Measurements from ENCODE around the gene CACNG4. TPM values are rescaled to one million over a fixed set of nuclear protein-coding genes. Genes with fewer than 3 reads are reported as not detected.

CACNG4 gene
- total RNA-seq, 2 donors from 2014 or later, result not detected

DNA sequence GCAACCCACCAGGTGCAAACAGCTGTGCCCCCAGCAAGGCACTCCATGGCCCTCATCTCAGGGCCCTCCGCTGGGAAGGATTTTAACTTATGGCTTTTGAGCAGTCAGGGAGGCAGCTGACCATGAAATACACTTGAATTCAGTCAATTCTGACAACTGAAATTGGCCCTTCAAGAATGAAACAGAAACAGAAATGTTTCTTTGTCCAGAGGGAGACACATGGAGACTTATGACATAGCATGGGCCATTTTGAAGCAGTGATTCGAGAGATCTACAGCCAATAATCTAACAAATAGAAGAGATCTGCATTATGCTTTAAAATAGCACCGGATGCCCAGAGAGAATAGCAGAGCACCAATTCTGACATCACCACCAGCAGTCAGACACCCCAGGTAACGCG, 87.3 kb downstream of the CACNG4 start:
- no peaks in the 10 kb centered on the region for H3K27me3 Mint-ChIP-seq
- peaks cover 10% of the 10 kb centered on the region for H3K9me3 ChIP-seq (ENCODE audit: control insufficient read depth, low read length, poor library complexity, severe bottlenecking)
- DNase-seq (no peak), ATAC-seq (no peak)
- no peaks in the 10 kb centered on the region for H3K36me3 Mint-ChIP-seq (ENCODE audit: low read depth)
- H3K27ac Mint-ChIP-seq, result no peak overlapping the region
- H3K4me1 Mint-ChIP-seq, result peaks cover 4% of the 10 kb centered on the region
- no peak overlapping the region for H3K4me3 Mint-ChIP-seq

DNA sequence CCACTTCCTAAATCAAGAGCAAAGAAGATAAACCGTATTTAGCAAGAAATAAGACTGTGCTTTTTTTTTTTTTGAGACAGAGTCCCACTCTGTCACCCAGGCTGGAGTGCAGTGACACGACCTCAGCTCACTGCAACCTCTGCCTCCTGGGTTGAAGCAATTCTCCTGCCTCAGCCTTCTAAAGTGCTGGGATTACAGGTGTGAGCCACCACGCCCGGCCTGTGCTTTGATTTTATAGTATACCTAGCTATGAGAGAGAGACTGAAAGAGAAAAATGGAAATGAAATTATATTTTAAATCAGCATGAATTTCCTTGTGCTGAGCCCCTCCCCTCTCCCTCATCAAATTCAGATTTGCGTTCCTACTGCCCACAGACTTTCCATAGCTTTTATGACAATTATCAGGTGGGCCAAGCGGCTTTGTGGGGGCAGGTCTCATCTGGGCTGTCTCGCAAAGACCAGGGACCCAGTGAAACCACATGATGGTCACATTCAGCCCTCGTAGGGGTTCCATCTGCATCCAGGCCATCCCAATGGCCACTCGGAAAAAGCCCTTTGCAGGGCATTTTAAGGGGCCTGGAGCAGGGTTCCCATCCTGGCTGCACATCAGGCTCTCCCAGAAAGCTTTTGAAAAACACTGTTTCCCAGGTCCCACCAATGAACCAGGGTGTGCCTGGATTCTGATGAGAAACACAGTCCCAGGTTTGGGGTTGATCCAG, 88.4 kb downstream of the CACNG4 start:
- no peak for DNase-seq
- no peak for ATAC-seq
- H3K27ac Mint-ChIP-seq, result no peak overlapping the region
- H3K4me3 Mint-ChIP-seq, result no peak overlapping the region
- H3K27me3 Mint-ChIP-seq, result no peaks in the 10 kb centered on the region
- peaks cover 10% of the 10 kb centered on the region for H3K9me3 ChIP-seq (ENCODE audit: control insufficient read depth, low read length, poor library complexity, severe bottlenecking)
- H3K36me3 Mint-ChIP-seq (ENCODE audit: low read depth), result no peaks in the 10 kb centered on the region
- H3K4me1 Mint-ChIP-seq, result peaks cover 4% of the 10 kb centered on the region

DNA sequence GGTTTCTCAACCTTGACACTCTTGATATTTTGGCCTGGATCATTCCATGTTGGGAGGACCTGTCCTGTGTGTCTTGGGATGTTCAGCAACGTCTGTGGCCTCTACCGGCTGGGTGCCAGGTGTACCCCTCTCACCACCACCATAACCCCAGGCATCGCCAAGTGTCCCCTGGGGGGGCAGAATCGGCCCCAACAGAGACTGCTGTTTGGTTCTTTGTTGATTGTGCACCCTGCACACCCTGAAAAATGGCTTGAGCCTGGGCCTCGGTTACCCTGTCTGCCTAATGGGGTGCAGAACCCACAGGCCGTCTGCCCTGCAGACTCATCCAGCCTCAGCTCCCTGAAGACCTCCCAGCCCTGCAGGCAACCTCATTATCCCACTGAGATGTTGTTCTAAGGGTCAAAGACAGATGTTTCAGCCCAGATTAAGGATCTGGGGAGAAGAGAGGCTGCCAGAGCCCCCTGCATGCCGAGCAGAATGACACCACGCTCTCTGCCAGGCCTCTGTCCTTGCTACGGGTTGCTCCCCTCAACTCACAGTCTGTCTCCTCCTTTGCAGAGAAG, 89.0 kb downstream of the CACNG4 start:
- Mint-ChIP-seq H3K27ac (no peak overlapping the region), H3K4me3 (no peak overlapping the region), H3K36me3 (ENCODE audit: low read depth) (no peaks in the 10 kb centered on the region), H3K27me3 (no peaks in the 10 kb centered on the region), H3K4me1 (peaks cover 4% of the 10 kb centered on the region)
- DNase-seq (no peak), ATAC-seq (no peak)
- H3K9me3 ChIP-seq (ENCODE audit: control insufficient read depth, low read length, poor library complexity, severe bottlenecking), result peaks cover 10% of the 10 kb centered on the region

DNA sequence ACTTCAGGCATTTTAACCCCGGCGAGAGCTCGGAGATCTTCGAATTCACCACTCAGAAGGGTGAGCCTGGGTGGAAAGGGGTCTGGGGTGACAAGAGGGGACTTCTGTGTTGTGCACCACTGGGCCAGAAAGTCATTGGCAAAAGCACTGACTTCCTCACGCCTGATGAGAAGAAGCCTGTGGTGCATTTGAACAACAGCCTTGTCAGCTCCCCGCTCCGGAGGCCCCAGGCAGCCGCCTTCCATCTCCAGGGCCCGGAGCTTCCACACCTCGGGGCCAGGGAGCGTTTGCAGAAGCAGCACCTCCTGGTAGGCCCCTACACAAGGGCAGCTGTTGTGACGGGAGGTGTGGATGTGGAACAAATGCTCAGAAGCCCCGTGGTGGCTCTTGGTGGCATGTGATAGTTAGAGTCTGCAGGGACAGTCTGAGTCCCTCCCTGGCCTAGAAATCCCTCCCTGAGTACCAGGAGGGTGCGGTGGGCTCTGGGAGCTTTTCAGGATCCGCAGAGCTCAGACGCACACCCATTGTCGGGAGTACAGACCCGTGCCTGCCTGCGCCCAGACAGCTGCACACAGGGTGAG, 89.6 kb downstream of the CACNG4 start:
- DNase-seq (no peak), ATAC-seq (no peak)
- peaks cover 6% of the 10 kb centered on the region for H3K9me3 ChIP-seq (ENCODE audit: control insufficient read depth, low read length, poor library complexity, severe bottlenecking)
- no peaks in the 10 kb centered on the region for H3K27me3 Mint-ChIP-seq
- H3K4me1 Mint-ChIP-seq, result peaks cover 4% of the 10 kb centered on the region
- H3K4me3 Mint-ChIP-seq, result no peak overlapping the region
- H3K27ac Mint-ChIP-seq, result no peak overlapping the region
- no peaks in the 10 kb centered on the region for H3K36me3 Mint-ChIP-seq (ENCODE audit: low read depth)

DNA sequence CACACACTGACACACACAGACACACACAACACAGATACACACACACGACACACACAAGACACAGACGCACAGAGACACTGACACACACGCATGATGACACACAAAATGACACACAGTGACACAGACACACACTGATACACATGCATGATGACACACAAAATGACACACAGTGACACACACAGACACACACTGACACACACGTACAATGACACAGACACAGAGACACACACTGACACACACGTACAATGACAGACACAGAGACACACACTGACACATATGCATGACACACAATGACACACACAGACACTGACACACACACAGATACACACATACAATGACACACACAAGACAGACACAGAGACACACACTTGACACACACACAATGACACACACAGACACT, 90.1 kb downstream of the CACNG4 start:
- DNase-seq, result no peak
- peaks cover 2% of the 10 kb centered on the region for H3K9me3 ChIP-seq (ENCODE audit: control insufficient read depth, low read length, poor library complexity, severe bottlenecking)
- Mint-ChIP-seq H3K36me3 (ENCODE audit: low read depth) (no peaks in the 10 kb centered on the region), H3K4me1 (peaks cover 4% of the 10 kb centered on the region), H3K27ac (no peak overlapping the region), H3K27me3 (no peaks in the 10 kb centered on the region), H3K4me3 (no peak overlapping the region)
- ATAC-seq, result no peak

DNA sequence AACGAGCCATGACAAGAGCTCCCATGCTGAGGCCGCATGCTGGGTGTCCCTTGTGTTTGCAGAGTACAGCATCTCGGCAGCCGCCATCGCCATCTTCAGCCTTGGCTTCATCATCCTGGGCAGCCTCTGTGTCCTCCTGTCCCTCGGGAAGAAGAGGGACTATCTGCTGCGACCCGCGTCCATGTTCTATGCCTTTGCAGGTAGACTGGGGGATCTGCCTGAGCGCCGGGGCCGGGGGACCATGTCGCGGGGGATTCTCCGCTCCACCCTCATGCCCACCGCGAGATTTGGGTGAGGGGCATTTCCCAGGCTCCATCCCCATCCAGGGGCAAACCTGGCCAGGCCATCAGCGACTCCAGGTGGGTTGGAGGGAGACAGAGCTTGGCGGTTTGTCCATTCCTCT, 90.5 kb downstream of the CACNG4 start:
- DNase-seq (no peak), ATAC-seq (no peak)
- no peaks in the 10 kb centered on the region for H3K9me3 ChIP-seq (ENCODE audit: control insufficient read depth, low read length, poor library complexity, severe bottlenecking)
- Mint-ChIP-seq H3K27ac (no peak overlapping the region), H3K36me3 (ENCODE audit: low read depth) (no peaks in the 10 kb centered on the region), H3K4me3 (no peak overlapping the region), H3K27me3 (no peaks in the 10 kb centered on the region), H3K4me1 (peaks cover 4% of the 10 kb centered on the region)

DNA sequence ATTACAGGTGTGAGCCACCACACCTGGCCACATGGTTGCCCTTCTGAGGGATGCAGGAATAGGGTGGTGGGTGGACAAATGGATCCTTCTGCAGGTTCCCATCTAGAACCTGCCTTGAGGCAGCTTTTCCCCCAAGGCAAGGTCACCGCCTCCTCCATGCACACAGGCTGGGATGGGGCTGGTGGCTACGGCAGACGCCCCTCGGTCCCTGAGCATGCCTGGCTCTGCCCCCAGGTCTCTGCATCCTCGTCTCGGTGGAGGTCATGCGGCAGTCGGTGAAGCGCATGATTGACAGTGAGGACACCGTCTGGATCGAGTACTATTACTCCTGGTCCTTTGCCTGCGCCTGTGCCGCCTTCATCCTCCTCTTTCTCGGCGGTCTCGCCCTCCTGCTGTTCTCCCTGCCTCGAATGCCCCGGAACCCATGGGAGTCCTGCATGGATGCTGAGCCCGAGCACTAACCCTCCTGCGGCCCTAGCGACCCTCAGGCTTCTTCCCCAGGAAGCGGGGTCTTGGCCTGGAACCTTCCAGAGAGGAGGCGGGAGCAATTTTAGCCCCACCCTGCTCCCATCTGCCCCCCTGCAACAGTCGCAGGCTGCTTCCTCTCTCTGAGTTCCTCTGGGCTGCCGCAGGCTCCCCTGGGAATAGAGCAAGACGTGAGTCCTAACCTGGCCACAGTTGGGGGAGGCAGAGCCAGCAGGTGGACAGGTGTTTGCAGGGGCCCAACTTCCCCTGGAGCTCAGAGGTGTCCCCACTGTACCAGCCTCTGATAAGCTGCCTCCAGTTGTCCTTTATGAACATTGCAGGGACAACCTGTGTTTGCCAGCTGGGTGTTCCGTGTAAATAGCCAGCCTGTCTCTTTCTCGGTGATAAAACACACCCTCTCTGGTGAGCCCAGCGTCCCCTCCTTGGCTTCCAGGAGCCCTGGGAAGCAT, 91.6 kb downstream of the CACNG4 start:
- peaks cover 4% of the 10 kb centered on the region for H3K4me1 Mint-ChIP-seq
- peaks cover 2% of the 10 kb centered on the region for H3K36me3 Mint-ChIP-seq (ENCODE audit: low read depth)
- ATAC-seq (no peak), DNase-seq (no peak)
- H3K4me3 Mint-ChIP-seq, result no peak overlapping the region
- H3K27me3 Mint-ChIP-seq, result no peaks in the 10 kb centered on the region
- no peaks in the 10 kb centered on the region for H3K9me3 ChIP-seq (ENCODE audit: control insufficient read depth, low read length, poor library complexity, severe bottlenecking)
- H3K27ac Mint-ChIP-seq, result no peak overlapping the region

DNA sequence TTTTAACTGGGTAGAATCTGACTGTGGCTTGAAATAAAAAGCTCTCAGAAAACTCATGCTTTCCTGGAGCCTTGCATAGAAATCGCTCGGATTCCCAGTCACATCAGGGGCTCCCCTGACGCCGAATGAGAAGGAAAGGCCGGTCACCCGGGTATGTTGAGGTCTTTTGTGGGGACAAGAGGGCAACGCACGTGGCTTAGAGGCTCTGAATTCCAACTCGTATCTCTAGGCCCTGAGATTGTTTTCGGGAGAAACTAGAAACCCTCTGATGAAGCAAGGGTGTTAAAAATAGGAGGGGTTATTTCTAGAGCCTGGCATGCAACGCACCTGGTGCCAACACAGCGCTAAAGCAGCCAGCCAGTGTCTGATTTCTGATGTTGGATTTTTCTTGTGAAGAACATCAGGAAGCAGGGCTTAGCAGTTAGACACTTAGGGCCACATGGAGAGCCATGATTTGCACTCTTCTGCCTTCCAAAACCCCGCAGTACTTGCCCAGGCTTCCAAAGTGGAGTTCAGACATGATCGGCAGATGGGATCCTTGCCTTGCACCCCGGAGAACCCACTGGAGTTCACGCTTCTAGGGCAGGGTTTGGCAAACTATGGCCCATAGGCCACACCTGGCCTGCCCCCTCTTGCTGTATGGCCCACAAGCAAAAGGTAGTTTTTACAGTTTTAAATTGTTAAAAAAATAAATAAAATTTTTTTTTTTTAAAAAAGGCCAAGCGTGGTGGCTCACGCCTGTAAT, 92.4 kb downstream of the CACNG4 start:
- no peaks in the 10 kb centered on the region for H3K9me3 ChIP-seq (ENCODE audit: control insufficient read depth, low read length, poor library complexity, severe bottlenecking)
- H3K36me3 Mint-ChIP-seq (ENCODE audit: low read depth), result peaks cover 2% of the 10 kb centered on the region
- no peaks in the 10 kb centered on the region for H3K27me3 Mint-ChIP-seq
- DNase-seq (no peak), ATAC-seq (no peak)
- no peak overlapping the region for H3K27ac Mint-ChIP-seq
- H3K4me1 Mint-ChIP-seq, result peaks cover 4% of the 10 kb centered on the region
- no peak overlapping the region for H3K4me3 Mint-ChIP-seq

DNA sequence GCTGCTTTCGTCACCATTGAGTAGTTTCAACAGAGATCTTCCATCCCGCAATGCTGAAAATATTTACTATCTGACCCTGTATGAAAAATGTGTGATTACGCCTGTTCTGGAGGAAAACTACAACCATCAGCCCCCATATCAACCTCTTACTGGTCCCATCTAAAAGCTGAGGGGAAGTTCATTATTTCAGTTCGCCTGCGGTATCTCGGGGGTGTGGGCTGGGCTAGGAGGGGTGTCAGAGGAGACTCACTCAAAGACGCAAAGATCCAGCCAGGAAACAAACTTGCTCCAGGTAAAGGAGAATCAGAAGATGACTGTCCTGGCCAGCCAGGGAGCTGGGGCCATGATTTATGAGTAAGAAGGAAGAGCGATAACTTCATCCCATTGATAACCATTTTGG, 93.5 kb downstream of the CACNG4 start:
- H3K4me3 Mint-ChIP-seq, result no peak overlapping the region
- no peaks in the 10 kb centered on the region for H3K9me3 ChIP-seq (ENCODE audit: control insufficient read depth, low read length, poor library complexity, severe bottlenecking)
- H3K36me3 Mint-ChIP-seq (ENCODE audit: low read depth), result peaks cover 3% of the 10 kb centered on the region
- ATAC-seq, result no peak
- DNase-seq, result no peak
- no peaks in the 10 kb centered on the region for H3K27me3 Mint-ChIP-seq
- H3K4me1 Mint-ChIP-seq, result peaks cover 4% of the 10 kb centered on the region
- no peak overlapping the region for H3K27ac Mint-ChIP-seq

DNA sequence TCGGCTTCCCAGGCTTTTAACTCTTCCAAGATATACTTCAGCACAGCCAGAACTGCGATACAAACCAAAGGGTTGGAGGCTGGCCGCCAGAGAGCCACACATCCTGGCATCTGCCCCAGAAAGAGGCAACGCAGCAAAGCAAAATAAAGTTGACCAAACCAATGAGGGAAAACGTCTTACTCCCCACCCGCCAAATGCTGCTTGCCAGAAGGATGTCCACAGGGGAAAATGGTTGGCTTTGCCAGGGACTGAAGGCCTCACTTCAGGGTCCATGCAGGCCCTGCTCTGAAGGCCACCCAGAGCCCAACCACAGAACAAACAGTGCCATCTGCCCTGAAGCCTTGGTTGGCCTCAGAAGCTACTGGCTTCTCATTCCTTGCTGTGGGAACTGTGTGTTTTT, 94.9 kb downstream of the CACNG4 start:
- no peak overlapping the region for H3K4me3 Mint-ChIP-seq
- H3K4me1 Mint-ChIP-seq, result peaks cover 4% of the 10 kb centered on the region
- peaks cover 5% of the 10 kb centered on the region for H3K36me3 Mint-ChIP-seq (ENCODE audit: low read depth)
- ATAC-seq, result no peak
- no peak overlapping the region for H3K27ac Mint-ChIP-seq
- DNase-seq, result no peak
- H3K9me3 ChIP-seq (ENCODE audit: control insufficient read depth, low read length, poor library complexity, severe bottlenecking), result no peaks in the 10 kb centered on the region
- no peaks in the 10 kb centered on the region for H3K27me3 Mint-ChIP-seq

DNA sequence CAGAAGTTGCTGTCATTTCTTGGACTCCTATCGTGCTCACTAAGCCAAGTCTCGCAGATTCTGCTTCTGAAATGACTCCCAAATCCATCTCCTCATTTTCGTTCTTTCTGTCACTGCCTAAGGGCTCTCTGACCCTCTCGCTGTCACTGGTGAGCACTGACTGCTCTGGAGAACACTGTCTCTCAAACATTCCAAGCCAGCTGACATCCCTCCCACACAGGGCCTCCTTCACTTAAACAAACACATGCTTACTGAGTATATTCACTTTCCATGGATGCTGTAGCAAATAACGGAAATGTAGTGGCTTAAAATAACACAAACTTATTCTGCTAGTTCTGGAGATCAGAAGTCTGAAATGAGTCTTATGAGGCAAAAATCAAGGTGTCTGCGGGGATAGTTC, 98.6 kb downstream of the CACNG4 start:
- Mint-ChIP-seq H3K27me3 (no peaks in the 10 kb centered on the region), H3K36me3 (ENCODE audit: low read depth) (peaks cover 5% of the 10 kb centered on the region), H3K4me3 (no peak overlapping the region), H3K4me1 (no peaks in the 10 kb centered on the region), H3K27ac (no peak overlapping the region)
- H3K9me3 ChIP-seq (ENCODE audit: control insufficient read depth, low read length, poor library complexity, severe bottlenecking), result no peaks in the 10 kb centered on the region
- no peak for DNase-seq
- no peak for ATAC-seq

DNA sequence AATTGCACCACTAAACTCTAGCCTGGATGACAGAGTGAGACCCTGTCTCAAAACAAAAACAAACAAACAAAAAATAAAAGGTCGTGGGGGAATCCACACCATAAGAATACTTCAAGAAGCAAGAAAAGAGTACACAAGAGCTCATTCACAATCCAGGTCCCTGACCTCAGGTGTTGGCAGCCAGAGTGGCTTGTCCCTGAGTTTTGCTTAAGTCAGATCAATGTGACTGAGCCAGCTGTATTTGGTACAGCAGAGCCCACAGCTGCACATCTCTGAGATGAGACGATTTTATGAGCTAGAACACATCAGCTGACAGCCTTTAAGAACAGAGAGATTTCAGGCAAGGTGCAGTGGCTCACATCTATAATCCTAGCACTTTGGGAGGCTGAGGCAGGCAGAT, 102.2 kb downstream of the CACNG4 start:
- Mint-ChIP-seq H3K27ac (no peak overlapping the region), H3K36me3 (ENCODE audit: low read depth) (peaks cover 3% of the 10 kb centered on the region), H3K27me3 (no peaks in the 10 kb centered on the region), H3K4me3 (no peak overlapping the region), H3K4me1 (no peaks in the 10 kb centered on the region)
- no peak for ATAC-seq
- H3K9me3 ChIP-seq (ENCODE audit: control insufficient read depth, low read length, poor library complexity, severe bottlenecking), result no peaks in the 10 kb centered on the region
- DNase-seq, result no peak

Data from T-helper 17 cell (primary cell).